Omental fat pad (tissue), 4 donors: ENCODE results near the gene RGMB. TPM values are rescaled to one million over a fixed set of nuclear protein-coding genes. Genes with fewer than 3 reads are reported as not detected.
A peak's percentile ranks its signal among the peaks of the same experiment; 100 is the strongest.

ENCODE experiments used
- ATAC-seq: fragments of 150-250 bp; one replicate; pipeline ENCODE4 v1.9.1; 2016; ENCODE audit warnings: mild to moderate bottlenecking, moderate library complexity; ENCODE audit not compliant: low FRiP score
- DNase-seq: peaks from one replicate; pipeline ENCODE4 v3.0.0-alpha.2; 2019; ENCODE audit warnings: low spot score
- total RNA-seq, 4 donors: library from RNA; depleted of rRNA; stranded (reverse); fragments of >200 nt; gene quantifications; one replicate each; pipeline ENCODE4 v1.1.0, GENCODE V29; 2016
- TF ChIP-seq, protein P1 (sequence below), 3 donors: fragments of 450-650 bp; IDR thresholded peaks; one replicate each; pipeline ENCODE4 v1.5.1; 2016 to 2017; ENCODE audit warnings: antibody characterized with exemption in 3 of 3, mild to moderate bottlenecking in 3 of 3, moderate library complexity in 2 of 3

Gene RGMB
- total RNA-seq, 4 donors from 2014 or later, result 15.0 to 28.5 (median 21.3) TPM

DNA sequence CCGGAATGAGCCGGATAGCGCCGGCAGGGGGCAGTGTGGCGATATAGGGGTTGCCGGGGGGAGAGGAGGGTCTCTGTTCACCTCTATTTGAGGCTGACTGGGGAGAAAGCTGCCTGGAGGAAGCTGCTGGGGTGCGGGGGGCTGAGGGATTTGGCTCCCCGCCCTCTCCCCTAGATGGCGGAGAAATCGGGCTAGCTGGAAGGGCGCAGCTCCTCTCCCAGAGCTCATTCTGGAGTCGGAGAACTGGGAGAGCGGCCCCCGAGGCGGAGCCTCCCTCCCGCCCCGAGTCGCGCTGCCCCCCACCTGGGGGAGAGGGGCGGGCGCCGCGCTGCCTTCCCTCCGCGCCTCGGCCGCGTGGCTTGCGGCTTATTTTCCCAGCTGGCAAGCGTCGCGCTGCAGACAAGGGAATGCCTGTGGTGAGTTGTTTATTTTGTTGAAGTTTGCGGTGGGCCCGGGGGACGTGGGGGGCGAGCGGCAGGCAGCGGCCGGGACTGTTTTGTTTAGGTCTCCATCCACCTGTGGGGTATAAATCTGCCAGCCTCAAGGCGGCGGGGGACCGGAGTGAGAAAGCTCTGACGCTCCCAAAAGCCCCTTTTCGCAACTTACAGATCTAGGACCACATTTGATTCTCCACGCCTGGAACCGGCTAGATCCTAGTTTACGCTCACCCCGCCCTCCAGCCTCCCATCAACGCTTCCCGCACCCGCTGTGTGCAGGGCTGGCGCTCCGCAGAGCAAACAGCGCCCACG lies 4.1 kb upstream of the RGMB start:
- DNase-seq (peak; percentile 34), ATAC-seq (no peak)
- TF ChIP-seq, protein P1, sequence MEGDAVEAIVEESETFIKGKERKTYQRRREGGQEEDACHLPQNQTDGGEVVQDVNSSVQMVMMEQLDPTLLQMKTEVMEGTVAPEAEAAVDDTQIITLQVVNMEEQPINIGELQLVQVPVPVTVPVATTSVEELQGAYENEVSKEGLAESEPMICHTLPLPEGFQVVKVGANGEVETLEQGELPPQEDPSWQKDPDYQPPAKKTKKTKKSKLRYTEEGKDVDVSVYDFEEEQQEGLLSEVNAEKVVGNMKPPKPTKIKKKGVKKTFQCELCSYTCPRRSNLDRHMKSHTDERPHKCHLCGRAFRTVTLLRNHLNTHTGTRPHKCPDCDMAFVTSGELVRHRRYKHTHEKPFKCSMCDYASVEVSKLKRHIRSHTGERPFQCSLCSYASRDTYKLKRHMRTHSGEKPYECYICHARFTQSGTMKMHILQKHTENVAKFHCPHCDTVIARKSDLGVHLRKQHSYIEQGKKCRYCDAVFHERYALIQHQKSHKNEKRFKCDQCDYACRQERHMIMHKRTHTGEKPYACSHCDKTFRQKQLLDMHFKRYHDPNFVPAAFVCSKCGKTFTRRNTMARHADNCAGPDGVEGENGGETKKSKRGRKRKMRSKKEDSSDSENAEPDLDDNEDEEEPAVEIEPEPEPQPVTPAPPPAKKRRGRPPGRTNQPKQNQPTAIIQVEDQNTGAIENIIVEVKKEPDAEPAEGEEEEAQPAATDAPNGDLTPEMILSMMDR (IDR thresholded peaks at IDR 0.05), result no peak

GRCh38 chr5:98769959-98770208 lies 3.6 kb upstream of the RGMB start:
- no peak for DNase-seq
- no peak for ATAC-seq
- TF ChIP-seq, protein P1 (IDR thresholded peaks at IDR 0.05), result no peak

- DNase-seq (no peak), ATAC-seq (no peak)
- TF ChIP-seq, protein P1 (IDR thresholded peaks at IDR 0.05), result no peak
Observed at GRCh38 chr5:98770209-98770910, 3.1 kb upstream of the RGMB start.

GRCh38 chr5:98770911-98771322 lies 2.5 kb upstream of the RGMB start:
- TF ChIP-seq, protein P1 (IDR thresholded peaks at IDR 0.05), result no peak
- DNase-seq (no peak), ATAC-seq (no peak)

- TF ChIP-seq, protein P1 (IDR thresholded peaks at IDR 0.05), result peak in 2 of 3 donors; percentile 72 to 93
- ATAC-seq, result no peak
- no peak for DNase-seq
Observed at GRCh38 chr5:98771382-98772109, 1.9 kb upstream of the RGMB start.

DNA sequence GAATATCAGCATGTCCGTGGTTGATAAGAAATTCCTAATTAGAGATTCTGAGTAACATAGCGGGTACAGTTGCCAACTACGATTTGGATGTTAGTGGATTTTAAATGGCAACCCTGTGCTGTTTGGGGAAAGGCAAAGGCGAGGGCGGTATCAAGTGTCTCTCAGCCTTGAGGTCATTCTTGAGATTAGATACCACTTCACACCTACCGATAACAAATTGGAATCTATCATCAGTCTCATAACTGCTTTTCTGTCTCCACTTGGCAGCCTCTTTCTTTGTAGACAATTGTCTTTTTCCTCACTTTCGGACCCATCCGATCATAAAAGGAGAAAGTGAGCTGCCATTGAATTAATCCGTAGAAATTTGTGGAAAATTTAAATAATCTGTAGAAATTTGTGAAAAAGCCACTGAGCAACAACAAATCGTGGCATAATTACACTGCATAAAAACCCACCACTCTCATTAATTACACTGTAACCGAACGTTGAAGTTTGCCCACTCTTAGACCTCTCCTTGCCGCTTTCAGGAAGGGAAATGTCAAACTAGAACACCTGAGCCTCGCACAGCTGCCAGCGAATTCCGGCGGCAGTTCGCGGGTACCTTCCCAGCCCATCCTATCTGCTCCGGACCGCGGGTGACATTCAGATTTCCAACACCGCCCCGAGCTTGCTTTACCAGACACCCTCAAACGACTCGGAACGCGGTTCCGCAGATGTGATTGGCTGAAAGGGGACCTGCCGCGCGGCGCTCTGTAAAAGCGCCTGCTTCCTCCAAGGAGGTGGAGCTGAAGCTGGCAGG lies 849 bp upstream of the RGMB start:
- ATAC-seq (peak; percentile 64), DNase-seq (peak; percentile 47)
- TF ChIP-seq, protein P1 (IDR thresholded peaks at IDR 0.05), result no peak
